Natural killer cell (primary cell): ENCODE measurements around the gene PREX1. TPM values are rescaled to one million over a fixed set of nuclear protein-coding genes. Genes with fewer than 3 reads are reported as not detected.

Experiments used
- ATAC-seq, 3 donors: fragments of 150-1000 bp in 2 of 3; fragments of 200-7000 bp in 1 of 3; cut with Tn5 transposase; 1 replicate in 1 of 3; 2 replicates in 2 of 3; pipeline ENCODE4 v1.10.0; 2021; ENCODE audit warnings: mild to moderate bottlenecking in 2 of 3, moderate library complexity in 2 of 3
- DNase-seq, 2 donors: peaks; one replicate each; pipeline versions ENCODE4 v3.0.0 to v3.0.0-alpha.2; 2013 to 2021; ENCODE audit warnings: mixed read lengths in 1 of 2
- H3K27ac ChIP-seq: one replicate; pipeline ENCODE4 v1.5.1; 2013; ENCODE audit warnings: mild to moderate bottlenecking, low read length
- H3K27me3 ChIP-seq: one replicate; pipeline ENCODE4 v1.6.1; 2013; ENCODE audit warnings: low read length; ENCODE audit not compliant: control insufficient read depth, insufficient read depth
- H3K36me3 ChIP-seq: one replicate; pipeline ENCODE4 v1.6.1; 2013; ENCODE audit warnings: low read length; ENCODE audit not compliant: control insufficient read depth, insufficient read depth
- H3K4me1 ChIP-seq: one replicate; pipeline ENCODE4 v1.6.1; 2013; ENCODE audit warnings: low read length; ENCODE audit not compliant: control insufficient read depth, insufficient read depth
- H3K4me3 ChIP-seq: one replicate; pipeline ENCODE4 v1.5.1; 2013; ENCODE audit warnings: low read length
- H3K9me3 ChIP-seq: one replicate; pipeline ENCODE4 v1.6.1; 2013; ENCODE audit warnings: low read length; ENCODE audit not compliant: control insufficient read depth, insufficient read depth
- H3K27ac Mint-ChIP-seq, 2 donors: one replicate each; pipeline ENCODE4 v1.8.0; 2022; ENCODE audit warnings: mild to moderate bottlenecking in 2 of 2, mixed read lengths in 2 of 2, moderate library complexity in 1 of 2
- H3K27me3 Mint-ChIP-seq, 2 donors: one replicate each; pipeline ENCODE4 v1.8.0; 2022; ENCODE audit warnings: low read depth in 2 of 2, mixed read lengths in 2 of 2
- H3K36me3 Mint-ChIP-seq: one replicate; pipeline ENCODE4 v1.8.0; 2022; ENCODE audit warnings: mixed read lengths
- H3K4me1 Mint-ChIP-seq, 2 donors: one replicate each; pipeline ENCODE4 v1.8.0; 2022; ENCODE audit warnings: mixed read lengths in 2 of 2
- H3K4me3 Mint-ChIP-seq: one replicate; pipeline ENCODE4 v1.8.0; 2022; ENCODE audit warnings: mild to moderate bottlenecking, moderate library complexity, mixed read lengths
- H3K9me3 Mint-ChIP-seq, 2 donors: one replicate each; pipeline ENCODE4 v1.8.0; 2022; ENCODE audit warnings: mixed read lengths in 2 of 2
- CTCF ChIP-seq: fragments of 200-600 bp; IDR thresholded peaks from one replicate; pipeline ENCODE4 v1.8.0; 2022; ENCODE audit warnings: antibody characterized with exemption
- WGBS: methylation state at CpG from one replicate; pipeline ENCODE4 v1.1.7; 2013; ENCODE audit warnings: missing lambda C conversion rate; ENCODE audit not compliant: insufficient coverage; 5-methylcytosine and 5-hydroxymethylcytosine counted together
- intact Hi-C: fragments of 100-400 bp; cut with micrococcal nuclease; formaldehyde crosslinking; loops from one replicate; pipeline ENCODE4 v1.14.2; 2022
- total RNA-seq, 4 donors: library from RNA; stranded (reverse); fragments of 120-200 nt in 1 of 4; gene quantifications; one replicate each; pipeline versions ENCODE4 v1.2.3 to v1.2.4, GENCODE V29; 2013 to 2022

Gene PREX1
- total RNA-seq, 3 donors from 2014 or later (not counting 1 experiment from before 2014, with no cell fraction given): 382 to 392 (median 389) TPM

GRCh38 chr20:48682529-48683363 is 145.1 kb downstream of the PREX1 start:
- ATAC-seq (no peak), DNase-seq (no peak)
- H3K36me3 ChIP-seq: peaks cover 84% of the 10 kb centered on the region
- Mint-ChIP-seq H3K4me1 (peaks cover 22 to 51% of the 10 kb centered on the region in 2 donors), H3K9me3 (no peaks in the 10 kb centered on the region), H3K27me3 (no peaks in the 10 kb centered on the region), H3K27ac (no peak overlapping the region), H3K36me3 (peaks cover 23% of the 10 kb centered on the region), H3K4me3 (no peak overlapping the region)
- no peak for TF ChIP-seq CTCF
- intact Hi-C loops: loop anchor here (10.0 kb wide), 1 partner anchor 142 kb away; the partner anchor contains the start of gene PREX1
- H3K4me3 ChIP-seq: no peak overlapping the region
- H3K27me3 ChIP-seq: no peaks in the 10 kb centered on the region
- no peaks in the 10 kb centered on the region for H3K9me3 ChIP-seq
- no peak overlapping the region for H3K27ac ChIP-seq
- peaks cover 36% of the 10 kb centered on the region for H3K4me1 ChIP-seq
- 74% methylated on average over 18 of the region's 18 CpGs for WGBS

- peaks cover 14 to 43% of the 10 kb centered on the region in 2 donors for H3K4me1 Mint-ChIP-seq
- H3K27ac ChIP-seq: no peak overlapping the region
- no peak for DNase-seq
- peaks cover 23% of the 10 kb centered on the region for H3K36me3 Mint-ChIP-seq
- H3K27ac Mint-ChIP-seq: no peak overlapping the region
- ATAC-seq: no peak
- H3K4me3 Mint-ChIP-seq: no peak overlapping the region
- peaks cover 29% of the 10 kb centered on the region for H3K4me1 ChIP-seq
- peaks cover 85% of the 10 kb centered on the region for H3K36me3 ChIP-seq
- no peaks in the 10 kb centered on the region for H3K9me3 Mint-ChIP-seq
- H3K27me3 ChIP-seq: no peaks in the 10 kb centered on the region
- 96% methylated on average over 6 of the region's 6 CpGs for WGBS
- H3K9me3 ChIP-seq: no peaks in the 10 kb centered on the region
- intact Hi-C loops: loop anchor here (10.0 kb wide), 1 partner anchor 143 kb away; the partner anchor contains the start of gene PREX1
- H3K27me3 Mint-ChIP-seq: no peaks in the 10 kb centered on the region
- no peak overlapping the region for H3K4me3 ChIP-seq
- TF ChIP-seq CTCF: no peak
Observed at GRCh38 chr20:48681873-48682426, 145.8 kb downstream of the PREX1 start.

- Histone ChIP-seq H3K27me3 (no peaks in the 10 kb centered on the region), H3K4me1 (peaks cover 25% of the 10 kb centered on the region), H3K36me3 (peaks cover 86% of the 10 kb centered on the region), H3K4me3 (no peak overlapping the region), H3K27ac (no peak overlapping the region), H3K9me3 (no peaks in the 10 kb centered on the region)
- H3K9me3 Mint-ChIP-seq: no peaks in the 10 kb centered on the region
- TF ChIP-seq CTCF: no peak
- H3K4me3 Mint-ChIP-seq: no peak overlapping the region
- intact Hi-C loops: loop anchor here (10.0 kb wide), 1 partner anchor 143 kb away; the partner anchor contains the start of gene PREX1
- peaks cover 23% of the 10 kb centered on the region for H3K36me3 Mint-ChIP-seq
- no peaks in the 10 kb centered on the region for H3K27me3 Mint-ChIP-seq
- DNase-seq (no peak), ATAC-seq (no peak)
- 98% methylated on average over 6 of the region's 6 CpGs for WGBS
- peaks cover 11 to 39% of the 10 kb centered on the region in 2 donors for H3K4me1 Mint-ChIP-seq
- no peak overlapping the region for H3K27ac Mint-ChIP-seq
Observed at GRCh38 chr20:48681201-48681872, 146.5 kb downstream of the PREX1 start.
